Peyer's patch (tissue), 4 donors: Measurements from ENCODE around the gene PPP1R7.

Source experiments
- POLR2A ChIP-seq, 2 donors: fragments of 450-650 bp; IDR thresholded peaks; one replicate each; pipeline ENCODE4 v1.5.1; 2017; ENCODE audit warnings: antibody characterized with exemption in 2 of 2, mild to moderate bottlenecking in 2 of 2, moderate library complexity in 2 of 2
- TF ChIP-seq, protein P1 (sequence below), 6 experiments: fragments of 450-650 bp in 4 of 6; fragments of 200-600 bp in 2 of 6; sonication (generic) in 1 of 6; IDR thresholded peaks; one replicate each; pipeline ENCODE4 v1.5.1; 2017 to 2019; ENCODE audit warnings: antibody characterized with exemption in 6 of 6, mild to moderate bottlenecking in 3 of 6, moderate library complexity in 1 of 6

- TF ChIP-seq POLR2A (IDR thresholded peaks at IDR 0.05): no peak
- TF ChIP-seq, protein P1, sequence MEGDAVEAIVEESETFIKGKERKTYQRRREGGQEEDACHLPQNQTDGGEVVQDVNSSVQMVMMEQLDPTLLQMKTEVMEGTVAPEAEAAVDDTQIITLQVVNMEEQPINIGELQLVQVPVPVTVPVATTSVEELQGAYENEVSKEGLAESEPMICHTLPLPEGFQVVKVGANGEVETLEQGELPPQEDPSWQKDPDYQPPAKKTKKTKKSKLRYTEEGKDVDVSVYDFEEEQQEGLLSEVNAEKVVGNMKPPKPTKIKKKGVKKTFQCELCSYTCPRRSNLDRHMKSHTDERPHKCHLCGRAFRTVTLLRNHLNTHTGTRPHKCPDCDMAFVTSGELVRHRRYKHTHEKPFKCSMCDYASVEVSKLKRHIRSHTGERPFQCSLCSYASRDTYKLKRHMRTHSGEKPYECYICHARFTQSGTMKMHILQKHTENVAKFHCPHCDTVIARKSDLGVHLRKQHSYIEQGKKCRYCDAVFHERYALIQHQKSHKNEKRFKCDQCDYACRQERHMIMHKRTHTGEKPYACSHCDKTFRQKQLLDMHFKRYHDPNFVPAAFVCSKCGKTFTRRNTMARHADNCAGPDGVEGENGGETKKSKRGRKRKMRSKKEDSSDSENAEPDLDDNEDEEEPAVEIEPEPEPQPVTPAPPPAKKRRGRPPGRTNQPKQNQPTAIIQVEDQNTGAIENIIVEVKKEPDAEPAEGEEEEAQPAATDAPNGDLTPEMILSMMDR (IDR thresholded peaks at IDR 0.05): no peak
These were observed 59.0 kb downstream of the PPP1R7 start for GRCh38 chr2:241209271-241209670.
